CD1c-positive myeloid dendritic cell (primary cell): ENCODE data around the gene FGGY.
"Not testable (repeated sequence)": the region's sequence is repeated elsewhere in the genome, so short reads cannot be mapped to it uniquely, and the experiment has no call there.

Experiments used
- DNase-seq: peaks from one replicate; pipeline ENCODE4 v3.0.0-alpha.2; 2016; ENCODE audit errors: extremely low spot score

FGGY gene

DNA sequence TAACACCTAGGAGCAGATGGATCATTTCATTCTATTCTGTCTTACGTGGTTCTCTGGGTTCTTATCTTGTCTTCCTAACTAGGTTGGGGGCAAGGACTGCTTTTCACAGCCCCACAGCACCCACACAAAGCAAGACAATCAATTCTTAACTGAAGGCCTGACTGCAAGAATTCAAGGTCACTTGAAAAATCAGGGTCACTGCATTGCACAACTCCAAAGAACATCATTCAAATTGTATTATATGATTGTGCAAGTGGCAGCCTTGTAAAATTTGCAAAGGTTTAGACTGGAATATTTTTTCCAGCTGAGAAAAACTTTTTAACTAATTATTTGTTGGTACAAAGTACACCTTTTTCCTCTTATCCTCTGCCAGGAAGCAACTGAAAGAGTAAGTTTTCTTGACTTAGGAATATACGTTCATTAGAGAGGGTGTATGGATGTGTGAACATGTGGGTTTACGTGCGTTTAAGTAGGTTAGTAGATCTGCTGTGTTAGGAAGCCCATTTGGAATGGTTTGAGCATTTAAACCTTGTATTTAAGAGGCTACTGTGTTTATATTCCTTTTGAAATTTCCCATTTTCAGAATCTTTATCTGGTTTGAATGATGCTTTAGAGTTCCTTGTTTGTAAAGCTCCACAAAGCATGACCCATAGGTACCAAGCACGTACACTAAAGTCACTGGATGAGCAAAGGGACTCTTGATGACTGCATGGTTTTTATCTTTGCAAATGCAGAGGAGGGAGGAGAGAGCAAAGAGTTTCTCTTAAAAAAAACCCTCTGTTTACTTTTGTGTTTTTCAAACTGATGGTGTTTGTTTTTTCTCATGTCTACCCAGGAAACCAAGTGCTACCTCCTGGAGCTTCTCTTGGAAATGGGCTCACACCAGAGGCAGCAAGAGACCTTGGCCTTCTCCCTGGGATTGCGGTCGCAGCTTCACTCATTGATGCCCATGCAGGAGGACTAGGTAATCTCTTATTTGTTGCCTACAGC lies 214.9 kb downstream of the FGGY start:
- DNase-seq, result no peak

DNA sequence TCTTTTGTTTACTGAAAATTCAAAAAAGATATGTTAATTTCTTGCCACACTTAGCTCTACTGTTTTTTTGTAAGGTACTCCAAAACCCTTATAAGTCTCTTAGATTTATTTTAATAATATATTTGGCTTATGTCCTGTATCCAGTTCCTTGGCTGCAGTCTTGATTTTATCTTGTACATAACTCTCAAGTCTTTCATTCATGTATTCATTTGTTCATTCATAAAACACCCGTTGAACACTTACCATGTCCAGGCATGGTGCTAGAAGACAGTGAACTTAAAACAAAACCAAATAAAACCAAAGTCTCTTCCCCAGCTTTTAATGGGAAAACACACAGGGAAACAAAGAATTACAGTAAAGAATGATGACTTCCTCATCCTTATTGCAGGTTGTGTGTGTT lies 215.8 kb downstream of the FGGY start:
- DNase-seq, result no peak

DNA sequence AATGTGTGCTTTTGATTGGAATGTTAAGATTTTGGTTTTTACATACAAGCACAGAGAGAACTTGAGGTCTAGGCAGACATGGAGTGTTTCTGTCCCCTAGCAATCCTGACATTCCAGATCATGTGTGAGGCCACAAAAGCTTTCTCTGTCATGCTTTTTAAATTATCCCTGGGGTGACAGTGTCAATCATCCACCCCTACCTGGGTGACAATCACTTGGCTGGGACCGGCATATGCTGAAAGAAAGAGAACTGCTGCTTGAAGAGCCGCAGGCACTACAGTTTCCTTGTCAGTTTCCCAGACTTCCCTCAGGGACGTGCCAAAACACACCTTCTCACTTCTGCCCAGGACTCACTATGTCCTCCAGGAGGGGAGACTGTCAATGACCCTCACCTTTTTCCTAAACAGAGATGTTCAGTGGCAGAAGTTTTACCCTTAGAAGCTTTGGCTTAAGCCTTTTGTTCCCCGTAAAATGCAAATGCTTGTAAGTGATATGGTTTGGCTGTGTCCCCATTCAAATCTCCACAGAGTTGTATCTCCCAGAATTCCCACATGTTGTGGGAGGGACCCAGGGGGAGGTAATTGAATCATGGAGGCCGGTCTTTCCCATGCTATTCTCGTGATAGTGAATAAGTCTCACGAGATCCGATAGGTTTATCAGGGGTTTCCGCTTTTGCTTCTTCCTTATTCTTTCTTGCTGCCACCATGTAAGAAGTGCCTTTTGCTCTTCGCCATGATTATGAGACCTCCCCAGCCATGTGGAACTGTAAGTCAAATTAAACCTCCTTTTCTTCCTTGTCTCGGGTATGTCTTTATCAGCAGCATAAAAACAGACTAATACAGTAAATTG lies 217.4 kb downstream of the FGGY start:
- DNase-seq, result no peak

DNA sequence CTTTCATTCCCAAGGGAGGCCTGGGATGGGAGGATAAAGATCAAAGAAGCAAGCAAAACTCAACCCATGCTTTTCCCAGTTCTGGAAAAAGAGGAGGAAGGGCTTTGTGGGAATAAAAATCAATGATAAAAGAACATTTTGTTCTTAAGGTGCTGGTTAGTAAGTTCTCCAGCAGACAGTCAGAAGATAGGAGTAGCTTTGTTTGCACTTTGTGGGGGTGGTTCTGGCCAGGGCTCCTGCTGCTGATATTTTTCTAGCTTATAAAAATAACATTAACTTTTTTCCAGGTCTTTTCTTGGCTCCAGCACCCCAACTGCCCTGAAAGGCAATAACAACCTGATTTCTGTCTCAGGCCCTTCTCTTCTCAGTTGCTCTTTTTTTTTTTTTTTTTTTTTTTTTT lies 220.0 kb downstream of the FGGY start:
- no peak for DNase-seq

DNA sequence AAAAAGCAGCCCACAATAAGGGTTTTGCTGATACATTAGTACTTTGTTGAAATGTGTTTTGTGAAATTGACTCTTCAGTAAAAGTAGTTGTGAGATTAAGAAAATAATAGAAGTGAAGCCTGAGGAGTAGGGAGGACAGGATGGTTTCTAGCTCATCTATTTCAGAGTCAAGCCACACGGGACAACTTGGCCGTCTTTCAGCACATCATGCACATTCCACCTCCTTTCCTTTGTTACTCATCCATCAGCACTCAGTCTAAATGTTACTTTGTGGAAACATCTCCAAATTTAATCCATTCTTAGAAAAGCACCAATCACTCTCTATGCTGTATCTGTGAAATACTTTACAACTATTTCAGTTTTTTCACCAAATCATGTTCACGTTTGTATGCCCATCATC lies 223.3 kb downstream of the FGGY start:
- no peak for DNase-seq

DNA sequence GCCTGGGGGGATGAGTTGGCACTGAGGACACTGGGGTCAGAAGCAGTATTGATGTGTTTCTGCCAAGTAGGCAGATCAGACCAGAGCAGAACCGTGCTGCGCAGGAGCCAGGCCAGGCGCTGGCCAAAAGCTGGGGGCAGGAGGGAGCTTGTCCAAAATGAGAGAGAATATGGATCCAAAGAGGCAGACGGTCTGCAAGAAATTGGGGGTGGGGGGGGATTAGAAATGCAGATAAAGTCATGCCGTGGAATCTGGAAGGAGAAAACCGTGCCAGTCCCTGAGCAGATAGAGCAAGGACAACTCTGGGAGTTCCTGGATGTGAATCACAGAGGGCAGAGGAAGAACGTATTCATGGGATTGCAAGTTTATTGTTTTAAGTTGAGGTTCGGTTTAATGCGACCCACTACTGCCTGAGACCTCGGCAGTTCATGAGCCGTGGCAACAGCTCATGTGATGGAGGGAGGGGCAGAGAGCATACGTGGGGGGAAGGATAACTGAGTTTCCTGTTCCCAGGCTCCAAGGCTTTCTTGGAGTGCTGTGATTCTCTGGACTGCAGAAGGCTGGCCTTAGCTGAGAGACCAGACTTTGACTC lies 224.0 kb downstream of the FGGY start:
- no peak for DNase-seq

DNA sequence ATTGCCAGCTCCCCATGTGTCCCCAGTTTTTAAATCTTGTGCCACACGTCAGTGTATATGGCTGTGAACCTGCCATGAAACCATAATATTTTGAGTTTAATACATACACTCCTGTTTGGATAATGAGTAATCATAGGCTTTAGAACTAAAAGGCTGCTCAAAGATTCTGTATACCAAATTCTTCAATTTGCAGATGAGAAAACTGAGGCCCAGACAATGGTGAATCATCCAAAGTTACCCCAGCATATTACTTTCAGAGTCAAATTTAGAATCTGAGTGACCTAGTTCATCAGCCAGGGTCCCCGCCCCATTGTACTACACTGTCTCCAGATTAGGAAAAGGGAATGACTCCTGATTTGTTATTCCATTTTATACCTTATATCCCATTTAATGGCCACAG lies 224.6 kb downstream of the FGGY start:
- DNase-seq, result no peak

DNA sequence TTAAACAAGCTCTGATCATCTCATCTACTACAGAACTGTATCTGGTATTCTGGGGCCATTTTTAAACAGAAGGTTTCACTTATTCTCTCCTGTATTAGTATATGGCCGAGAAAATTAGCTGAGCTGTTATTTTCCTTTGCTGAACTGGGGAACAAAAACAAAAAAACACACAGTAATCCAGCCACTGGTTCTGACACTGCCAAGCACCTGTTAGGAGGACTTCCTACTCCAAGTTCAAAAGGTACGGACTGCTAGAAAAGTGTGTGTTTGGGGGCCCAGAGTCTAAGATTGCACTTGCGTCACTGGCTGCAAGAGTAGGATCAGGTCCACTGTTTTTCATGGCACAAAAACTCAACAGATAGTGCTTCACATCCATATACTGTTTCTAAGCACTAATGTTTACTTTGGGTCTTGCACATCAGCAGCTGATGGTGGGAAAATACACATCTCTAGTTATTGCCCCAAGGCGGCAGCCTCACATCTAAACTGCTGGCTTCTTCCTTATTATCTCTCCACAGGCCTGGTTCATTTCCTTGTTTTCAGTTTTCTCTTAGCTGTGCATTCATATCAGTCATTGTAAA lies 226.1 kb downstream of the FGGY start:
- DNase-seq, result no peak

DNA sequence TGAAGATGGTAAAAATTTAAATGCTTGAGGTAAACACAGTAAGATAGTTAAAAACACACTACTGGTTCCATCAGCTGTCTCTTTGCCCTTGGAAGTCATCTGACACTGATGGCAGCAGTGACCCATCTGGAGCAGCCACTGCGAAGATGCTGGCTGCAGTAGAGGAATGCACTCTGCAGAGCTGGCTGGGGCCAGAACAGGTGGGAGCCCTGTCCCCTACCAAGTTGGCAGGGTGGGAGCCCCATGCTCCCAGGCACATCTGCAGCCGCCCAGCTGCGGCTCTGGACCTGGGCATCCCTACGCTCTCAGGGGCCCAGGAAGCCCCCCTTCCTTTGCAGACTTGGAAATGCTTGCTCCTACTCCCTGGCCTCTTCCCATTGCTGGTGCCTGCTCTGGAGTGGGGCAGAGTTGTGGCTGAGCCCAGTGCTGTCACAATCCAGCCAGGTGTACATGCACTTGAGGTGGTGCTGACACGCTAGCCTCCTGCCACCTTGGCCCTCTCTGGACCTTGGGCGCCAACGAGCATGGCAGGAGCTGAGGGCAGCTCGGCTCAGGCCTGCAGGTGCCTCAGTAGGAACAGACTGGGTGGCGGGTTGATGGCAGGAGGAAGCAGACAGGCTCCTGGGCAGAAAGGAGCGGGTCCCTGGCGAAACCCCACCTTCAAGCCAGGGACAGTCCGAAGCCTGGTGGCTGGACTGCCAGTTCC lies 227.0 kb downstream of the FGGY start:
- DNase-seq, result no peak

DNA sequence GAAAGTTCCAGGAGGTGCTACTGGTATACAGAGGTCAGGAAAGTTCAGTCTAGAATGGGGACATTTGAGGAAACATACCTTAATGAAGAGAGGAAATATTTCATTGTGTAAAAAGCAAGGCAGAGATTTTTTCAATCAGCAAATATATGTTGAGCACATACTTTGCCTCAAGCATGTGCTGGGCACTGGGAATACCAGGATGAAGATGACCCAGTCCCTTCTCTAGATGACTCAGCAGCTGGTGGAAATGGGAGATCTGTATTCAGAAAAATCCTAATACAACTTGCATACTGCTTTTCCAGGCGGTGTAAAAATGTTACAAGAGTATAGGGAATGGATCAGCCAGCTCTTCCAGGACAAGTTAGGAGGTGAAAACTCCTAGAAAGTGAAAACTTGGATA lies 229.3 kb downstream of the FGGY start:
- DNase-seq, result no peak

DNA sequence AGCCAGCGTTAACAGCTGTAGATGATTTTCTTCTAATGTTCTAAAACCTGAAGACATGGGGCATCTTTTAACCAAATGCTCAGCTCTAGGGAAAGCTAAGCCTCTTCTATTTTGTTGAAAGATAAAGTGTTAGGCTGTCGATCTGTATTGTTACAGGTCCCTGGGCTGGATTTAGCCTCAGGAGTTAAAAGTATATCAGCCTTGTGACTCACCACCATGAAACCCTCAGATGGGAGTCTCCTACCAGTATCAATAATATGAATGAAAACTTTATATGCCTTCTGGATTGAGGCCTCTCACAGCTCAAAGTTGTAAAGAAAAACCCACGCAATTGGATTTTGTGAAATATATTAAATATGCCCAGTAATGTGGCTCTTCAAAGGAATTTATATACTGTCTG lies 231.6 kb downstream of the FGGY start:
- DNase-seq, result no peak

DNA sequence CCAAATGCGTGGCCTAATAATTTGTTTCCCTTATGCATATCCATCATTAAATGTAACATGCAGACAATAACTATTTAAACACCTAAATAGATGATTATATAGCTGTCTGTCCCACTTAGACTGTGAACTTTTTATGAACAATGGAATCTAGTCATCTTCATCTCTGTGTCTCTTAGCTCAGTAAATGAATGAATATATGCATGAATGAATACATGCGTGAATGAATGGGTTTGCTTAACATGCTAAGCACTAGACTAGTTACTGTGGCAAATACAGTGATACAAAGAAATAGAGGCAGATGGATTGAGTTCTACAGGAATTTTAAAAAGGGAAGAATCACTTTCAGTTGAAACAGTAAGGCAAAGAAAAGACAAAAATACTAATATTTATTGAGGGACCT lies 232.0 kb downstream of the FGGY start:
- no peak for DNase-seq

DNA sequence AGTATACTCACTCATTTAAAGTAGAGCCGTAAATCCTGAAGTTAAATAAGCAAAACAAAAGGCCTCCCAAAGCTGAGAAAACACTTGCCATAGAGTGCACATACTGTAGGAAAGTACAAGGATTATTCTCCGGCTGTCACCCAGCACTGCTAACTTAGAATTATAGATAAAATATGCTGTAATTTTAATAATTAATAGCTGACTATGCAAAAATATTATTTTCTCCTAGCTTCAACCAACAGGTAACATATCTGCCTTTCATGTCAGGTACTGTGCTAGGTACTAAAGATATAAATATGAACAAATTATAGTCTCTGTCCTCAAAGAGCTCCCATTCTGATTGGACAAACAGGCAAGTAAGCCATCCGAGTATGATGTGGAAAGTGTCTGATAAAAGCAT lies 233.2 kb downstream of the FGGY start:
- DNase-seq, result no peak

DNA sequence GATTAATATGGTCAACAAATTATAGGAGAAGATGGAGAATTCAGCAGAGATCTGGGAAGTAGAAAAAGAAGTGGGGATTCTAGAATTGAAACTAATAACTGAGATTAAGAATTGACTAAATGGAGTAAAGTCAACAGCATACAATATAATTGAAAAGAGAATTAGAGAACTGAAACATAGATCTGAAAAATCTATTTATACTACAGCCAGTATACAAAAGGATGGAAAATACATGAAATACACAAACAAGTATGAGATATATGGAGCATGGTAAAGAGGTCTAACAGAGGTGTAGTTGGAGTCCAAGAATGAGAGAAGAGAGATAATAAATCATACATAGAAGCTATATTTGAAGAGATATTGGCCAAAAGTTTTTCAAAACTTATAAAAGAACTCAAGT lies 235.2 kb downstream of the FGGY start:
- no peak for DNase-seq

DNA sequence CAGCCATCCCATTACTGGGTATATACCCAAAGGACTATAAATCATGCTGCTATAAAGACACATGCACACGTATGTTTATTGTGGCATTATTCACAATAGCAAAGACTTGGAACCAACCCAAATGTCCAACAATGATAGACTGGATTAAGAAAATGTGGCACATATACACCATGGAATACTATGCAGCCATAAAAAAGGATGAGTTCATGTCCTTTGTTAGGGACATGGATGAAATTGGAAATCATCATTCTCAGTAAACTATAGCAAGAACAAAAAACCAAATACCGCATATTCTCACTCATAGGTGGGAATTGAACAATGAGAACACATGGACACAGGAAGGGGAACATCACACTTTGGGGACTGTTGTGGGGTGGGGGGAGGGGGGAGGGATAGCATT lies 241.6 kb downstream of the FGGY start:
- not testable (repeated sequence) for DNase-seq

DNA sequence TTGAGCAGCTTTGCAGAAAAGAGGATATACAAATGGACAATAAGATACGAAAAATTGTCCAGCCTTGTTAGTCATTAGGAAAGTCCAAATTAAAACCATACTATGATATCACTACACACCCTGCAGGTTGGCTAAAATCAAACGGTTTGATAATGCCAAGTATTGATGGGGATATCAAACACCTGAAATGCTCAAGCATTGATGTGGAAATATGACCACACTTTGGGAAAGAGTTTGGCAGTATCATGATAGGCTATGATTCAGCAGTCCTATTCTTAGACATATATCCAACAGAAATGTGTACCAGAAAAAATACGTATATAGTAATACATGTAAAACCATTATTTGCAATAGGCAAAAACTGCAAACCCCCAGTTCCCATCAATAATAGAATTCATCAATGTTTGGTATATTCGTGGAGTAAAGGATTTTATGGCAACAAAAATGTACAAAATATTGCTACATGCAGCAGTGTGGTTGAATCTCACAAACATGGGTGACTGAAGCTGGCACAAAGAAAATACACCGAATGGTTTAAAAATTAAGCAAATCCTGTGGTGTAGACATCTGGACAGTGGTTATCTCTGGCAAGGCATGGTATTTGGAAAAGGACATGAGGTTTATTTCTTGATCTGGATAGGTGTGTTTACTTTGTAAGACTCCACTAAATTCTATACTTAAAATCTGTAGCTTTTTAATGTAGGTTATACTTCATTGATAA lies 243.2 kb downstream of the FGGY start:
- no peak for DNase-seq

DNA sequence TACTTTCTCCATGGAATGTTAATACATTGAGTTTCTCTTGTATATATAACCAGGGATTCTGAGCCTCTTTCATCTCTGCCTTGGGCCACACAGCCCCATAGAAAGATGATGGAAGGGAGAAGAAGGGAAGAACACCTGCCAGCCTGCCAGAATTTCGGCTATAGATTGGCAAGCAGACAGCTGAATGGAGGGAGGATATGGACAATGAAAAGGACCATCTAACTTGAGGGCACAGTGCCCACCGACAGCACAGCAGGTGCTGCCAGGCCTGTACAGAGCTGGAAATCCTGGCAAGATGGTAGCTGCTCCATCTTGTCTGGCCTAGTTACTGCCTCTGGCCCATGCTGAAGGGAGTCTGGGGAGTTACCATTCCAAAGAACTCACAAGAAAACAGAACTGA lies 244.3 kb downstream of the FGGY start:
- no peak for DNase-seq

DNA sequence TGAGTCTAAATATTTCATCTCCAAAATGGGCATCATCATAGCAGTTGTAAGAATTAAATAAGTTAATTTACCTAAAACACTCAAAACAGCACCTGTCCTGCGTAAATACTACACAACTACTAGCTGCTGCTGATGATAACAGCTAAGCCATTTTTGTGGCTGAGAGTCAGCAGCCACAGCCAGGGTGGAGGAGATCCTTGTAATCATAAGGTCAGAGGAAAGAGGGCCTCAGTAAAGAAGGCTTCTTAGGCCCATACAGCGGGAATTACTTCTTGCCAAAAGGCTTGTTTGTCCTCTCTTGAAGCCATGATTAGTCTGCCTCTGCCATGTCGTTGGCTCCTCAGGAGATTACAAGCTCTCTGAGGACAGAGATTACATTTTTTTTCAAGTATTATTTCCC lies 245.0 kb downstream of the FGGY start:
- no peak for DNase-seq

DNA sequence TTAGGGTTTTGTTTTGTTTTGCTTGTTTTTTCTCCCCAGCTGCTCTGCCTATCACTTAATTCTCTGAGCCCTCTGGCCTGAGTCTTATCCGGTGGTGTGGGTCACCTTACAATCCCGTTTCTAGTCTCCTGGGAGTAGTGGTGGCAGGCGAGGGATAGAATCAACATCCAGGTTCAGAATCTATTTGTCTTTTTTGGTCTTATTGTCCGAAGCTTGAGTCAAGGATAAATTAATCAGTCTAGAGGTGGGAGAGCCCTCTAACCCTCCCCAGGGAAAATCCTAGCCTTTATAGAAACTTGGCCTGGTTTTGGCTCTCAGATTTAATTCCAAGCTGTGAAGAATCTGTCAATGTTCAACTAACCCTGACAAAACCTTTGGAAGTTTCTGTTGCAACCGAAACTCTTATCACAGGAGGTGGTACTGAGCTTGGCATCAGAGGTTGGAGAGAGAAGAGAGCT lies 246.3 kb downstream of the FGGY start:
- no peak for DNase-seq

DNA sequence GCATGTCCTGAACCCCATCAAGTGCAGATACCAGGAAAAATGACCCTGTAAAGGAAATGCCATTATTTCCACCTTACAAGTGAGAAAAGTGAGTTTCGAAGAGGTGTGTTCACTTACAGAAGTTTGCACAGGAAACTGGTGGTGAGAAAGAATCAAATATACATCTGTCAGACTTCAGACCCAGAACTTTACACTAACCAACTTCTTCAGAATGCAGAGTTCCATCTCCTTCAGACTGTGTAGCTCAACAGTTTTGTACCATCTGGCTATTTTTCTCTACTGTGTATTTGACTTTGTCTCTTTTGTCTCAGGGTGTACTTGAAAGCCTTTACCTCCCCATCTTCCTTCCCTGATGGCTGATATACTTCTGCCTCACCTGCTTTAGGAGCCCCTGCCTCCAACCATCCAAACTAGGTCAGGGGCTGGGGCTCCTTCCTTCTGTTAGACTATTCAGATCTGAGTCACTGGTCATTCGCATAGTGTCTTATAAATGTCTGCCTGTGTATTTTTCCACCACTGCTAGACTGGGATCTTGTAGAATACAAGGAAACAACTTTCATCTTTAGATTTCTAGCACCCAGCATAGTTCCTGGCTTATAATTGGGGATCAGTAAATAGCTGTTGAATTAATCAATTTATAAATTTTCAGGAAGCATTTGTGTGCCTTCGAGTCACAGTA lies 247.9 kb downstream of the FGGY start:
- no peak for DNase-seq
